SK-N-SH treated with all-trans-retinoic acid at 6 μM for 48 hours (cell line): Measurements from ENCODE around the gene ATP2B1.

Experiments
- ARNTL ChIP-seq: fragments of 450-650 bp; formaldehyde crosslinking; IDR thresholded peaks from 2 replicates; pipeline ENCODE4 v1.5.0; 2020; ENCODE audit warnings: low read depth, mild to moderate bottlenecking, moderate library complexity, borderline replicate concordance
- BACH2 ChIP-seq: fragments of 250-450 bp; sonication (Bioruptor Pico); IDR thresholded peaks from 2 replicates; pipeline ENCODE4 v1.9.0; 2021; ENCODE audit warnings: mild to moderate bottlenecking, borderline replicate concordance
- CSDC2 ChIP-seq: fragments of 250-450 bp; sonication (Bioruptor Pico); IDR thresholded peaks from 2 replicates; pipeline ENCODE4 v1.5.0; 2020; ENCODE audit warnings: mild to moderate bottlenecking, moderate library complexity
- RARB ChIP-seq: fragments of 250-450 bp; sonication (Bioruptor Pico); IDR thresholded peaks from 2 replicates; pipeline ENCODE4 v1.8.0; 2021; ENCODE audit warnings: mild to moderate bottlenecking, moderate library complexity
- TOX ChIP-seq: fragments of 250-450 bp; sonication (Bioruptor Pico); IDR thresholded peaks from 2 replicates; pipeline ENCODE4 v1.8.0; 2021; ENCODE audit warnings: mild to moderate bottlenecking, moderate library complexity, borderline replicate concordance
- TSHZ2 ChIP-seq: fragments of 250-450 bp; sonication (Bioruptor Pico); IDR thresholded peaks from 2 replicates; pipeline ENCODE4 v1.5.0; 2020; ENCODE audit warnings: mild to moderate bottlenecking, moderate library complexity
- ZFP30 ChIP-seq: fragments of 450-650 bp; formaldehyde crosslinking; IDR thresholded peaks from 2 replicates; pipeline ENCODE4 v1.5.0; 2022; ENCODE audit warnings: mild to moderate bottlenecking, moderate library complexity
- ZNF565 ChIP-seq: fragments of 450-650 bp; formaldehyde crosslinking; conservative IDR thresholded peaks from 2 replicates; pipeline ENCODE4 v1.5.0; 2020; ENCODE audit warnings: low read depth, mild to moderate bottlenecking, moderate library complexity
- ZNF70 ChIP-seq: fragments of 450-650 bp; formaldehyde crosslinking; IDR thresholded peaks from 2 replicates; pipeline ENCODE4 v1.5.0; 2020; ENCODE audit warnings: mild to moderate bottlenecking, moderate library complexity
- ZNF8 ChIP-seq: fragments of 450-650 bp; formaldehyde crosslinking; IDR thresholded peaks from 2 replicates; pipeline ENCODE4 v1.5.0; 2020; ENCODE audit warnings: mild to moderate bottlenecking, moderate library complexity
- TF ChIP-seq, protein P1 (sequence below): fragments of 250-450 bp; sonication (Bioruptor Pico); IDR thresholded peaks from 2 replicates; pipeline ENCODE4 v1.8.0; 2021; ENCODE audit warnings: low read depth, mild to moderate bottlenecking, moderate library complexity, borderline replicate concordance
- TF ChIP-seq, protein P2 (sequence below): fragments of 250-450 bp; sonication (Bioruptor Pico); IDR thresholded peaks from 2 replicates; pipeline ENCODE4 v1.8.0; 2020; ENCODE audit warnings: mild to moderate bottlenecking, moderate library complexity, borderline replicate concordance

DNA sequence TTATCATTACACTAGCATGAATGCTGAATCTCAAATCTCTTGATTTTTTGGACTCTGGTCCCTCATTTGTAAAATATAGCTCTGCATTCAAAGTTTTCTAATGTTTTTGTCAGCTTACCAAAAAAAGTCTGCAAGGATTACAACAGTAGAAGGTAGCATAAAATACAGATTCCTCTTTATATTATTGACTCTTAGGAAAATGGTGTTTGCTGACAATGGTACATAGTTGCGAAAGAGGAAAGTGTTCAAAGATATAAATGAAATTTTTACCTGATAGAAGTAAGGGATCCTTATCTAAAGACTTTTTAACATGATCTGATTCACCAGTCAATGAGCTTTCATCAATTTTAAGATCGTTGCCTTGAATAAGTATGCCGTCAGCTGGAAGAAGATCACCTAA is 74.1 kb downstream of the ATP2B1 start:
- TF ChIP-seq ZNF70 (CRISPR knock-in tag) (no peak), CSDC2 (CRISPR knock-in tag) (no peak), ZNF8 (CRISPR knock-in tag) (no peak), ZFP30 (CRISPR knock-in tag) (no peak), ARNTL (CRISPR knock-in tag) (no peak), RARB (CRISPR knock-in tag) (no peak), TSHZ2 (no peak), BACH2 (CRISPR knock-in tag) (no peak), TOX (CRISPR knock-in tag) (no peak), ZNF565 (no peak)
- TF ChIP-seq, protein P1, sequence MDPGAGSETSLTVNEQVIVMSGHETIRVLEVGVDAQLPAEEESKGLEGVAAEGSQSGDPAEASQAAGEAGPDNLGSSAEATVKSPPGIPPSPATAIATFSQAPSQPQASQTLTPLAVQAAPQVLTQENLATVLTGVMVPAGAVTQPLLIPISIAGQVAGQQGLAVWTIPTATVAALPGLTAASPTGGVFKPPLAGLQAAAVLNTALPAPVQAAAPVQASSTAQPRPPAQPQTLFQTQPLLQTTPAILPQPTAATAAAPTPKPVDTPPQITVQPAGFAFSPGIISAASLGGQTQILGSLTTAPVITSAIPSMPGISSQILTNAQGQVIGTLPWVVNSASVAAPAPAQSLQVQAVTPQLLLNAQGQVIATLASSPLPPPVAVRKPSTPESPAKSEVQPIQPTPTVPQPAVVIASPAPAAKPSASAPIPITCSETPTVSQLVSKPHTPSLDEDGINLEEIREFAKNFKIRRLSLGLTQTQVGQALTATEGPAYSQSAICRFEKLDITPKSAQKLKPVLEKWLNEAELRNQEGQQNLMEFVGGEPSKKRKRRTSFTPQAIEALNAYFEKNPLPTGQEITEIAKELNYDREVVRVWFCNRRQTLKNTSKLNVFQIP (CRISPR knock-in tag) = no peak
- TF ChIP-seq, protein P2, sequence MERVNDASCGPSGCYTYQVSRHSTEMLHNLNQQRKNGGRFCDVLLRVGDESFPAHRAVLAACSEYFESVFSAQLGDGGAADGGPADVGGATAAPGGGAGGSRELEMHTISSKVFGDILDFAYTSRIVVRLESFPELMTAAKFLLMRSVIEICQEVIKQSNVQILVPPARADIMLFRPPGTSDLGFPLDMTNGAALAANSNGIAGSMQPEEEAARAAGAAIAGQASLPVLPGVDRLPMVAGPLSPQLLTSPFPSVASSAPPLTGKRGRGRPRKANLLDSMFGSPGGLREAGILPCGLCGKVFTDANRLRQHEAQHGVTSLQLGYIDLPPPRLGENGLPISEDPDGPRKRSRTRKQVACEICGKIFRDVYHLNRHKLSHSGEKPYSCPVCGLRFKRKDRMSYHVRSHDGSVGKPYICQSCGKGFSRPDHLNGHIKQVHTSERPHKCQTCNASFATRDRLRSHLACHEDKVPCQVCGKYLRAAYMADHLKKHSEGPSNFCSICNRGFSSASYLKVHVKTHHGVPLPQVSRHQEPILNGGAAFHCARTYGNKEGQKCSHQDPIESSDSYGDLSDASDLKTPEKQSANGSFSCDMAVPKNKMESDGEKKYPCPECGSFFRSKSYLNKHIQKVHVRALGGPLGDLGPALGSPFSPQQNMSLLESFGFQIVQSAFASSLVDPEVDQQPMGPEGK = no peak
